IMR-90 (cell line): Measurements from ENCODE around the gene MYEOV. TPM values are rescaled to one million over a fixed set of nuclear protein-coding genes. Genes with fewer than 3 reads are reported as not detected.

Source experiments
- ATAC-seq: fragments of 200-7000 bp; cut with Tn5 transposase; 2 replicates; pipeline ENCODE4 v1.9.1; 2020; ENCODE audit warnings: low read depth, mild to moderate bottlenecking, moderate library complexity
- BruUV-seq: library from RNA; stranded (reverse); fragments of 400-500 nt; replicated peaks from 2 replicates; lab custom pipeline; 2021; lab: Mats Ljungman, UMichigan
- CTCF ChIA-PET: fragments of 300-600 bp; formaldehyde crosslinking; extraction: SDS; loops from one replicate; lab custom pipeline; 2021; ENCODE audit warnings: antibody characterized with exemption; lab: Yijun Ruan, JAX
- POLR2A ChIA-PET: fragments of 300-600 bp; sonication (Branson Sonifier 250); formaldehyde crosslinking; loops from one replicate; lab custom pipeline; 2022; ENCODE audit warnings: antibody characterized with exemption; ENCODE audit not compliant: unreplicated experiment; lab: Charles Lee
- DNase-seq: peaks from one replicate; pipeline ENCODE4 v3.0.0; 2013
- H2AFZ ChIP-seq: replicated peaks from 2 replicates; pipeline ENCODE3; 2013; ENCODE audit warnings: low read length, mild to moderate bottlenecking; ENCODE audit not compliant: poor library complexity
- H2AK5ac ChIP-seq: 2 replicates; pipeline ENCODE4 v1.6.1; 2013; ENCODE audit warnings: low read depth, low read length, inconsistent platforms
- H2AK9ac ChIP-seq: replicated peaks from 2 replicates; pipeline ENCODE3; 2013; ENCODE audit warnings: mild to moderate bottlenecking, low read depth, low read length, moderate library complexity; ENCODE audit not compliant: poor library complexity
- H2BK120ac ChIP-seq: 2 replicates; pipeline ENCODE4 v1.6.1; 2013; ENCODE audit warnings: low read depth, low read length, inconsistent platforms
- H2BK15ac ChIP-seq: 3 replicates; pipeline ENCODE4 v1.6.1; 2013; ENCODE audit warnings: low read depth, low read length, inconsistent platforms
- H2BK20ac ChIP-seq: 2 replicates; pipeline ENCODE4 v1.6.1; 2013; ENCODE audit warnings: low read depth, mild to moderate bottlenecking, inconsistent platforms, low read length, moderate library complexity
- H2BK5ac ChIP-seq: 2 replicates; pipeline ENCODE4 v1.6.1; 2013; ENCODE audit warnings: mild to moderate bottlenecking, low read depth, low read length, inconsistent platforms; ENCODE audit not compliant: poor library complexity, severe bottlenecking
- H3K14ac ChIP-seq: replicated peaks from 2 replicates; pipeline ENCODE4 v1.6.1; 2013; ENCODE audit warnings: low read depth, low read length, inconsistent platforms
- H3K18ac ChIP-seq: 2 replicates; pipeline ENCODE4 v1.6.1; 2013; ENCODE audit warnings: low read depth, low read length, control low read depth
- H3K23ac ChIP-seq: 2 replicates; pipeline ENCODE4 v1.6.1; 2013; ENCODE audit warnings: low read depth, low read length, inconsistent platforms
- H3K27ac ChIP-seq: 2 replicates; pipeline ENCODE4 v1.5.1; 2013; ENCODE audit warnings: mild to moderate bottlenecking, control low read depth, low read length; ENCODE audit not compliant: insufficient read depth
- H3K27me3 ChIP-seq: 2 replicates; pipeline ENCODE4 v1.6.1; 2013; ENCODE audit warnings: low read length; ENCODE audit not compliant: control insufficient read depth, insufficient read depth
- H3K36me3 ChIP-seq: 2 replicates; pipeline ENCODE4 v1.6.1; 2013; ENCODE audit warnings: low read length, mixed read lengths; ENCODE audit not compliant: control insufficient read depth, insufficient read depth
- H3K4ac ChIP-seq: 2 replicates; pipeline ENCODE4 v1.6.1; 2013; ENCODE audit warnings: low read depth, low read length, inconsistent platforms
- H3K4me1 ChIP-seq: 2 replicates; pipeline ENCODE4 v1.6.1; 2013; ENCODE audit warnings: low read length, mixed read lengths; ENCODE audit not compliant: control insufficient read depth, insufficient read depth
- H3K4me2 ChIP-seq: 2 replicates; pipeline ENCODE4 v1.6.1; 2013; ENCODE audit warnings: low read depth, mild to moderate bottlenecking, control low read depth, low read length, moderate library complexity
- H3K4me3 ChIP-seq: 2 replicates; pipeline ENCODE4 v1.5.1; 2013; ENCODE audit warnings: low read depth, mild to moderate bottlenecking, control low read depth, low read length, moderate library complexity; ENCODE audit not compliant: insufficient read depth
- H3K56ac ChIP-seq: 2 replicates; pipeline ENCODE4 v1.6.1; 2013; ENCODE audit warnings: low read length, inconsistent platforms; ENCODE audit not compliant: insufficient read depth; ENCODE audit errors: extremely low read depth
- H3K79me1 ChIP-seq, 2 experiments: 2 replicates each; pipeline ENCODE4 v1.6.1; 2013; ENCODE audit warnings: low read length in 2 of 2, inconsistent platforms in 1 of 2, low read depth in 1 of 2
- H3K9ac ChIP-seq: 2 replicates; pipeline ENCODE4 v1.6.1; 2013; ENCODE audit warnings: low read depth, low read length, control low read depth
- H3K9me1 ChIP-seq: 2 replicates; pipeline ENCODE4 v1.6.1; 2013; ENCODE audit warnings: low read length, inconsistent platforms; ENCODE audit not compliant: insufficient read depth
- H3K9me3 ChIP-seq: 2 replicates; pipeline ENCODE4 v1.6.1; 2013; ENCODE audit warnings: low read length; ENCODE audit not compliant: control insufficient read depth, insufficient read depth
- H4K20me1 ChIP-seq: 2 replicates; pipeline ENCODE4 v1.6.1; 2013; ENCODE audit warnings: low read length, inconsistent platforms; ENCODE audit not compliant: insufficient read depth
- H4K5ac ChIP-seq: 2 replicates; pipeline ENCODE4 v1.6.1; 2013; ENCODE audit warnings: mild to moderate bottlenecking, low read depth, low read length, control low read depth
- H4K8ac ChIP-seq, 2 experiments: 2 replicates each; pipeline ENCODE4 v1.6.1; 2013; ENCODE audit warnings: low read depth in 2 of 2, low read length in 2 of 2, control low read depth in 1 of 2, inconsistent platforms in 1 of 2
- H4K91ac ChIP-seq: 2 replicates; pipeline ENCODE4 v1.6.1; 2013; ENCODE audit warnings: low read depth, low read length, inconsistent platforms; ENCODE audit not compliant: insufficient read depth
- RFX5 ChIP-seq: IDR thresholded peaks from 2 replicates; pipeline ENCODE4 v1.8.0; 2012; ENCODE audit warnings: low read depth, mild to moderate bottlenecking, low read length, moderate library complexity
- SMC3 ChIP-seq: fragments of 150-350 bp; IDR thresholded peaks from 2 replicates; pipeline ENCODE4 v1.6.1; 2016; ENCODE audit warnings: low read depth, mild to moderate bottlenecking, antibody characterized with exemption, low read length, moderate library complexity
- WGBS, 2 experiments: methylation state at CpG; one replicate each; pipeline versions ENCODE4 v1.1.5 to v1.1.7; 2013; ENCODE audit warnings: missing lambda C conversion rate in 2 of 2; ENCODE audit not compliant: insufficient read length in 1 of 2; ENCODE audit errors: extremely low coverage in 2 of 2; 5-methylcytosine and 5-hydroxymethylcytosine counted together
- dilution Hi-C: fragments of 300-500 bp; cut with HindIII; formaldehyde crosslinking; loops from one replicate; pipeline ENCODE4 v1.14.3; 2018; ENCODE audit warnings: low sequenced_read_pairs; ENCODE audit not compliant: unreplicated experiment
- in situ Hi-C: fragments of 300-500 bp; cut with MboI; formaldehyde crosslinking; loops from 3 replicates; pipeline ENCODE4 v1.14.3; 2019; ENCODE audit warnings: low sequenced_read_pairs, inconsistent platforms, mixed read lengths
- intact Hi-C: fragments of 100-400 bp; cut with micrococcal nuclease; formaldehyde crosslinking; loops from 2 replicates; pipeline ENCODE4 v1.10.0; 2022
- polyA plus RNA-seq, 3 experiments: library from polyadenylated mRNA; depleted of rRNA; stranded (reverse); fragments of >200 nt; gene quantifications; 2 replicates each; pipeline ENCODE4 v1.2.3, GENCODE V29; 2012; ENCODE audit warnings: low replicate concordance in 1 of 3
- total RNA-seq: library from RNA; depleted of rRNA; stranded (reverse); fragments of >200 nt; gene quantifications from 2 replicates; pipeline ENCODE4 v1.2.3, GENCODE V29; 2012

Gene MYEOV
- total and polyA plus RNA-seq, 2 of the 4 experiments (the other 2 are of a cell fraction) = 5.8 to 6.8 TPM

DNA sequence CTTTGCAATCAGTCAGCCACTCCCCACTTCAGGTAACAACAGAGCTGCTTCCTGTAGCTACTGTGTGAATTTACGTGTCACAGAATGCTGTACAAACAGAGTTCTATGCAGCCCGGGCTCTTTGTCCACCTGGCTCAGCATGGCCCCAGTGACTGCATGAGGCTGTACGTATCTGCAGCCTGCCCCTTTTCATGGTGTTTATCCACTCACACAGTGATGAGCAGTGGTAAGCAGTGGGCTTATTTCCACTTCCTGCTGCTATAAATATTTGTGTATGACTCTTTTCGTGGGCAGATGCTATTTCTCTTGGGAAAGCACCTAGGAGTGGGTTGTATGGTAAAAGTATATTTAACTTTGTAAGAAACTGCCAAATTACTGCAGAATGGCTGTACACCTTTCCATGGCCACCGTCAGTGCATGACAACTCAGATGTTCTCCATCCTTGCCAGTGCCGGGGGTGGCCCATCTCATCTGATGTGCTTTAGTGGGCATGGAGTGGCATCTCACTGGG is 43.3 kb downstream of the MYEOV start (continued):
- no peak for TF ChIP-seq RFX5

DNA sequence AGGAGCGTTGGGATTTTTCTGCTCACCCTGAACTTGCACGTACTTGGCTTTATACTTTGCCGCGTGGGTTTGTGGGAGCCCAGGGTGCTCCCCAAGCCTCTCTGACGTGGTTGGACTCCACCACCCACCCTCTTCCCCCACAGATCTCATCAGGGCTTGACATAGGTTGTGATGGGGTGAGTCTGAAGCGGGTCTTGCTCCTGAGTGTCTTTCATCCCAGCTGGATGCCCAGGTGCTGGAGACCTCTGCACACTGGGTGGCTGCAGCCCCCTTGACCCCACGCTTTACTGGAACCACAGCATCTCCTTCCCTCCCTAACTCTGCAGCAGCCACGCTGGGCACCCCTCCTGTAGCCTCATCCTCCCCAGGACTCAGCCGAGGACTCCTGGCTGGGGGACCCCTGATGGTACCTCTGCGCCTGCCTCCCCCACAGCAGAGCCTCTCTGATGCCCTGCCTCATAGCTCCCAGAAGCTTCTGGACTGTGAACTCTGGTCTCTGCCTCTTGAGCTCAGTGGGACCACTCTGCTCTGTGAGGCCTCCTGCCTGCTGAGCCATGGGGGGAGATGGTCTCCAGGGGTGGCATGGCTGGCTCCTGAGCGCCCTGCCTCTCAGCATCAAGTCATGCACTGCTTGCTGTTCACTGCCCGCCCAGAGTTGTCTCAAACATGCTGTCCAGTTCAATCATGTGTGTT is 45.2 kb downstream of the MYEOV start:
- Histone ChIP-seq H3K4ac (peak overlapping the region; percentile 35; the same call in 1 of the 2 replicates), H2AK9ac (no peak overlapping the region), H2BK120ac (peak overlapping the region; percentile 26), H4K5ac (no peak overlapping the region), H3K4me2 (no peak overlapping the region), H2BK20ac (no peak overlapping the region; the same call in 1 of the 2 replicates), H4K91ac (no peak overlapping the region; the same call in 1 of the 2 replicates), H3K14ac (no peak overlapping the region), H3K9ac (no peak overlapping the region), H2BK15ac (peak overlapping the region; percentile 26; the same call in 1 of the 3 replicates), H3K56ac (no peak overlapping the region), H3K4me3 (no peak overlapping the region), H3K23ac (no peak overlapping the region), H3K9me1 (peaks cover 12% of the 10 kb centered on the region; the same call in 1 of the 2 replicates), H2AFZ (no peak overlapping the region), H2BK5ac (peak overlapping the region; percentile 17), H3K4me1 (peaks cover 7% of the 10 kb centered on the region), H3K18ac (no peak overlapping the region), H2AK5ac (peak overlapping the region; percentile 92), H3K27me3 (no peaks in the 10 kb centered on the region), H4K20me1 (no peaks in the 10 kb centered on the region), H3K27ac (no peak overlapping the region), H3K79me1 (peaks cover 4 to 63% of the 10 kb centered on the region in 2 experiments; a peak in 3 of 4 replicates), H4K8ac (no peak overlapping the region), H3K9me3 (0 out of 2 replicates have a peak, but pooled peaks cover 2% of the 10 kb centered on the region), H3K36me3 (no peaks in the 10 kb centered on the region)
- TF ChIP-seq SMC3 = no peak
- WGBS, 2 experiments = no CpG with 5 or more reads among the region's 12 CpGs
- DNase-seq (no peak), ATAC-seq (no peak)
- no TSS peak for BruUV-seq
- ChIA-PET POLR2A (no interaction called here), CTCF (no interaction called here)
- dilution Hi-C loops = no loop called here
- in situ Hi-C loops = no loop called here
- intact Hi-C loops = no loop called here
